COLO668 (cell line): ENCODE data around the gene NPAS2.

Experiments
- DNase-seq: peaks from one replicate; lab custom pipeline; 2025; ENCODE audit not compliant: unreplicated experiment; lab: John Stamatoyannopoulos, UW

Gene NPAS2

DNA sequence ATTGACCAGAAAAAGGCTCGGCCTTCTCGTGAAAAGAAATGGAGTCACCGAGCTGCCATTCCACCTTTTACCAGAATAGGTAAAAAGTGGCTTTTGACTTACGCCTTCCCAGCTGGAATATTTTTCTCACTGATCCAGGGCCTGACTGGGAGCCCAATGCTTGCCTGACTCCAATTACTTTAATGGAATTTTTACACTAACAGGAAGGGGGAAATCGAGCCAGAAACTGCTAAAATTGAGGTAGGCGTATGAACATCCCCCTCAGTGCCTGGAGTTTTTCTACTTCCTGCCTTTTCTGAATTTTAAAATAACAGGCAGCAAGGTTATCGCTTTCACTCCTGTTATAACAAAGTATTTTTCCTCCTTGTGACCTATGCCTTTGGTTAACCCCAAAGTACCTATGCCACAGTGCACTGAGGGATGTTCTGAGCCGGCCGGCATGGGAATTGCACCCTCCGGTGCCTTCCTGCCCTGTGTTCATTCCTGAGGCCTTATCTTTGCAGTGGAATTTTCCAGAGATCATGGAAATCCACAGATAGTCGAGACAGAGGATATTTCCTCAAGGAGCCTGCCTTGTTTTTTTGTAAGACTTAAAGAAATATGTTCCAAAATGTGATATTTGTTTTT, 163.9 kb downstream of the NPAS2 start:
- DNase-seq = no peak

DNA sequence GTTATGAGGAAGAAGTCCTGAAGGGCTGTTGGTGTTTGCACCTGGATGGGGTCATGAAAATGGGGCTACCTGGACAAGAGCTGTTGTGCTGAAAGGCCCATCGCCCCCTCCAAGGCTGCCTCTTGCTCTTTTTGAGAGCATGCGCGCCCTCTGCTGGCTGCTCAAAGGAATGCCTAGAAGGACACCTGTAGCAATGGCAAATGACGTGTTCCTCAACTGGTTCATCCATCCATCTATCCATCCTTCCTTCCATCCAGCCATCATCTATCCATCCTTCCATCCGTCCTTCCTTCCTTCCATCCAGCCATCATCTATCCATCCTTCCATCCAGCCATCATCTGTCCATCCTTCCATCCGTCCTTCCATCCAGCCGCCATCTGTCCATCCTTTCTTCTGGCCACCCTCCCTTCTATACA, 165.0 kb downstream of the NPAS2 start:
- peak; percentile 74 for DNase-seq

DNA sequence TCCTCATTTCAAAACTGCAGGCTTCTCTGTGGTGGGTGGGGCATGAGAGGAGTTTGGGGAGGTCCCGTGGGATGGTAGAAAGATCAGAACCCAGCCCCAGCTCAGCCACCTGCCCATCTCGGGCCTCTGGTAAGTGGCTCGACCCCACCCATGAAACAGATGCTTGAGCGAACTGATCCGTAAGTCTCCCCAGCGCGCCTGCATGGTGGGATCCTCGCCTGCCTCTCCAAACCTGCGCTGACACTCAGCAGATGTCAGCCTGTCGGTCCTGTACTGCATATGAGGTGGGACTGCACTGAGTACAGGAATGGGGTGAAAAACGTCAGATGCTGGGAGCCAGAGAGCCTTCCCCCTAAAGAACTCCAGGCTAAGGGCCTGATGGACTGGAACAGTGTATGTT, 166.2 kb downstream of the NPAS2 start:
- no peak for DNase-seq

DNA sequence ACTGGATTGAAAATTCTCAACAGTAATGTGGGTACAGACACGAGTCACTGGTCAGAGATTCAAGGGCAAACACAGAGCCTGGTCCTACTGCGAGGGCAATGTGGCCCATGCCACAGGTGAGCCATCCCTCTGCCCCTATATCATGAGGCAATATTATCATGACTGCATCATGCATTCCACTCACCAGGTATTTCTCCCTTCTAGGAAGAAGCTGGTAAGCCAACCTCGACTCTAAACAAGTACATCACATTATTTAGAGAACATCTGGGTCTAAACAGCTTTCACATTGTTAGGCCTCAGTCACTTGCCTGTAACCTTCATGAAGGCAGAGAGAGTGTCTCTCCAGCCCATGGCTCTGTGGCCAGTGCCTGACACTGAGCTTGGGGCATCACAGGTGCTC, 167.6 kb downstream of the NPAS2 start:
- DNase-seq = no peak

DNA sequence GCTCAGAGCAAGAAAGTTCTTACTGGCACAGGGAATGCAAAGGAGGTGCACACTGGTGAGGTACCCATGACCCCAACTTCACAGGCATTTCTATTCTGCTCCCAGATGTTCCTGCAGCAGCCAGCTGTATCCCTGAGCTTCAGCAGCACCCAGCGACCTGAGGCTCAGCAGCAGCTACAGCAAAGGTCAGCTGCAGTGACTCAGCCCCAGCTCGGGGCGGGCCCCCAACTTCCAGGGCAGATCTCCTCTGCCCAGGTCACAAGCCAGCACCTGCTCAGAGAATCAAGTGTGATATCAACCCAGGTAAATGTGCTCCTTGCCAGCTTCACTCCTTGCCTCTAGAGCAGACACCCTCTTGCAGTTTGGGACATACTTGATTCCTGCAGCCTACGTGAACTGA, 168.0 kb downstream of the NPAS2 start:
- no peak for DNase-seq

DNA sequence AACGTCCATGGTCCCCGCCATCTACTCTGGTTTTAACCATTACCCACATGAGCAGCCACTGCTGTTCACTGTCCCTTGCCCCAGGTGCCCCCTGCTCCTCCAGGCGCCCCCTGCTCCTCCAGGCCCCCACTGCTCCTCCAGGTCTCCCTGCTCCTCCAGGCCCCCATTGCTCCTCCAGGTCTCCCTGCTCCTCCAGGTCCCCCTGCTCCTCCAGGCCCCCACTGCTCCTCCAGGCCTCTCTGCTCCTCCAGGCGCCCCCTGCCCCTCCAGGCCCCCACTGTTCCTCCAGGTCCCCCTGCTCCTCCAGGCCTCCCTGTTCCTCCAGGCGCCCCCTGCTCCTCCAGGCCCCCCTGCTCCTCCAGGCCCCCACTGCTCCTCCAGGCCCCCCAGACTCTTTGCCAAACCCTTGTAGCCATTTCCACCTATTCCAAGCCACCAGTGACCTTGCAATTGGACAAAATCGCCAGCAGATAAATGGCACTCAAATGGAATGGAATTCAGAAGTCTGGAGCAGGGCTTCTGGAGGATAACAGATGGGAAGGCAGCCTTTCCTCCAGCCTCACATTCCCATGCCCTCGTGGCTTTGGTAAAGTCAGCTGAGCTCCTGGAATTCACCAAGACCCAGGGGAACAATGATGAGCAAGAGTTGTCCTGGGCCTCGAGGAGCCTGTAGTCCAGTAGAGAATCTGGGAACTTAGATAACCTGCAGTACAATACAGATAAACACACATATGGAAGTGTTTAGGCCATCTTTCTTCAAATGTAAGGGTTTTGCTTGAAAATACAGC, 168.9 kb downstream of the NPAS2 start:
- no peak for DNase-seq

DNA sequence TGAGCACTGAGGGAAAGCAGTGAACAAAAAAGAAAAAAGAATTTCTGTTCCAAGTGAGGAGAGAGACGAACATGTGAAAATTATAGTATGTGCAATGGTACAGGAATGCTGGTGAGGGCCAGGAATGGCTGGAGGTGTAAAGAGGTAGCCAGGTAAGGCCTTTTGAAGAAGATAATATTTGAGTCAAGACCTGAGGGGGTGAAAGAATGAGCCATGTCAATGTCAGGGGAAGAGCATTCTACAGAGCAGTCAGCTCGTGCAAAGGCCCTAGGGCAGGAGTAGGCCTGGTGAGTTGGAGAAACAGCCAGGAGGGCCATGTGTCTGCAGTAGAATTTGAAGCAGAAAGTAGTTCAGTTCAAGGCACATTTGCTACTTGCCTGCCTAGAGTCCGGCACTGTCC, 169.7 kb downstream of the NPAS2 start:
- DNase-seq = no peak

DNA sequence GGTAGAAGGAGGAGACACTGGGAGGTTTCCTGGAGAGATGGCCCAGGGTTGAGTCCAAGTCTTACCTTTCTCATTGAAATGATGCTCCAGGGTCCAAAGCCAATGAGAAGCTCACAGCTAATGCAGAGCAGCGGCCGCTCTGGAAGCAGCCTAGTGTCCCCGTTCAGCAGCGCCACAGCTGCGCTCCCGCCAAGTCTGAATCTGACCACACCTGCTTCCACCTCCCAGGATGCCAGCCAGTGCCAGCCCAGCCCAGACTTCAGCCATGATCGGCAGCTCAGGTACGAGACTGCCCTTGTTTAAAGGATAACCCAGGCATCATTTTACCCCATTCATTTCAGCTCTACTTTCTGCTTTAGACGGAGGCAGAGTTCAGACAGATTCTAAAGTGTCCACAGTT, 170.2 kb downstream of the NPAS2 start:
- no peak for DNase-seq

DNA sequence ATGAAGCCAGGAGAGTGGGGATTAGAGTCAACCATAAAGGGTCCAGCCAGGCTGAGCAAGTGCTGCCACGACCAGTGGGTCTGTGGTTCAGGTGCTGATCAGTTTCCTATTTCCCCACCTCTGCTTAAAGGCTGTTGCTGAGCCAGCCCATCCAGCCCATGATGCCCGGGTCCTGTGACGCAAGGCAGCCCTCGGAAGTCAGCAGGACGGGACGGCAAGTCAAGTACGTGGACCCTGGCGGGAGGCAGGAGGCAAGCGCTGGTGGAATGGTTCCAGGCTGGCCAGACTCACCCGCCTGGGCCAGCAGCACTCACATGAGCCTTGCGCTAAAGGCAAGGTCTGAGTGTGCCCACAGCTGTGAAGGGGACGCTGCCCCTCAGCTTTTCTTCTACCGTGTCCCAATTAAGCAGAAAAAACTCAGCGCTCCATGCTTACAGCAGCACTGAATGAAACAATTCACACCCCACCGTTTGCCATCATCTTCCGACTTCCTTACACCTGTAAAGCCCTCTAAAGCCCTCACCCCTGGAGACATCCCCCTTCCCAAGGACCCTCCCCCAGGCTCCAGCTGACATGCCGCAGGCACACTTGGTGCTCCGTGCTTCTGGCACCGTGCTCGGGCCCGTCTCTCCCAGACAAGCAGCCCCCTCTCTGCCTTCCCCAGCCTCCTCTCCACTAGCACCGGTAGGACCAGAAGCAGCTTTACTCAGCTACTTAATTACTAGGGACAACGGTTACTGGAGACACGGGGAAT, 170.9 kb downstream of the NPAS2 start:
- no peak for DNase-seq

DNA sequence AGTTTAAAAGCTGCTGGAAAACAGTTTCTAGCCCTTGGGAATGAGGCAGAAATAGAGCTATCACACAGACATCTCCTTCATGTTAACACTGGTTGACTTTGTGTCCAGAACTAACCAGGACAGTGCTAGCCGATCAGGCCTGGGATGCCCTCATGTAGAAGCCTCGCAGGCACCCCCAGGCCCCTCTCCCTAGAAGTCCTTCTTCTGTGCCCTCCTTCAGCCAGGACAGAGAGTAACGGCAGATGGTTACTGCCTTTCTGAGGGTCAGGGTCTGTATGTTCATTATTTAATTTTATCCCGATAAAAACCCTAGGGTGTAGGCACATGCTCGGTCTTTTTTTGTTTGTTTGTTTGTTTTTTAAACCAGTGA, 171.4 kb downstream of the NPAS2 start:
- DNase-seq = no peak

DNA sequence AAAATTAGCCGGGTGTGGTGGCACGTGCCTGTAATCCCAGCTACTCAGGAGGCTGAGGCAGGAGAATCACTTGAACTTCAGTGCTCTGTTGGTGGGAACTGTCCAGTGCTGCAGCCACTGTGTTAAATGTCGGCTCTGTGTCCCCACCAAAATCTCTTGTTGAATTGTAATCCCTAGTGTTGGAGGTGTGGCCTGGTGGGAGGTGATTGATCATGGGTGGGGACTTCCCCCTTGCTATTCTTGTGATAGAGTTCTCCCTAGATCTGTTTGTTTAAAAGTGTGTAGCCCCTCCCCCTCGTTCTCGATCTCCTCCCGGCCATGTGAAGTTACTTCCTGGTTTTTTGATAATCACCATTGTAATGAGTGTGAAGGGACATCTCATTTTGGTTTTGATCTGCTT, 172.3 kb downstream of the NPAS2 start:
- no peak for DNase-seq

DNA sequence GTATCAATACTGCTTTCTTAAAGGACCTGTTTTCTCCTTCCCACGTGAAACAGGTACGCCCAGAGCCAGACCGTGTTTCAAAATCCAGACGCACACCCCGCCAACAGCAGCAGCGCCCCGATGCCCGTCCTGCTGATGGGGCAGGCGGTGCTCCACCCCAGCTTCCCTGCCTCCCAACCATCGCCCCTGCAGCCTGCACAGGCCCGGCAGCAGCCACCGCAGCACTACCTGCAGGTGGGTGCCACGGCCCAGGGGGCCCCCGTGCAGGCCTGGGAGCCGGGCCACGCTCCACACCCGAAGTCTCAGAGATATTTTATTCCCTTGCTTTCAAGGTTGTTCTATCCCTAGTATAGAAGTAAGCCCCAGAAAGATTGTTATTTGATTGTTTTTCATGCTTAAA, 173.4 kb downstream of the NPAS2 start:
- DNase-seq = no peak

DNA sequence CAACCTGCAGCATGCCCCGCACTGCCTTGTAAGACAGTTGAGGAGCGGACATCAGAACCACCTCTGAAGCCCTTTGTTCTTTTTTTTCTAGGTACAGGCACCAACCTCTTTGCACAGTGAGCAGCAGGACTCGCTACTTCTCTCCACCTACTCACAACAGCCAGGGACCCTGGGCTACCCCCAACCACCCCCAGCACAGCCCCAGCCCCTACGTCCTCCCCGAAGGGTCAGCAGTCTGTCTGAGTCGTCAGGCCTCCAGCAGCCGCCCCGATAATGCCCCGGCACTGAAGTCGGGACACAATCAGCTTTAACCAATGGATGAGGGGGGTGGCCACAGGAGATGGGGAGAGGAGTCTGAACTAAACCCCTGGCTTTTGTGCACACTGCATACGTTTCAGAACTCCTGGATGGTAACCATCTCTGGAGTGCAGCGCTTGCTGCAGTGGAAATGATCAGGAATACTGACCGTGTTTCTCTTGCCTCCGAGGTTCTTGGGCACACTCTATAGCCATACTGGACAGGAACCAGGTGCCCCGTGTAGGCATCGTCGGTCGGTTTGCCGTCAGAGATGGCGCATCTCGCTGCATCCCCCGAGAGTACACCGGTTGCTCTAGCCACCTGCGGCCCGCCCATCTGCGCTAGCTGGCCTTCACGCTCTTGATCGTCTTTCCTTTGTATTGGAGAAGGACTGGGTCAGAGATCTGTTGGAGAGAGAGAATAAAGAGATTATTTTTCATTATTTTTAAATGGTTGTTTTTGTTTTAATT, 175.6 kb downstream of the NPAS2 start:
- no peak for DNase-seq

DNA sequence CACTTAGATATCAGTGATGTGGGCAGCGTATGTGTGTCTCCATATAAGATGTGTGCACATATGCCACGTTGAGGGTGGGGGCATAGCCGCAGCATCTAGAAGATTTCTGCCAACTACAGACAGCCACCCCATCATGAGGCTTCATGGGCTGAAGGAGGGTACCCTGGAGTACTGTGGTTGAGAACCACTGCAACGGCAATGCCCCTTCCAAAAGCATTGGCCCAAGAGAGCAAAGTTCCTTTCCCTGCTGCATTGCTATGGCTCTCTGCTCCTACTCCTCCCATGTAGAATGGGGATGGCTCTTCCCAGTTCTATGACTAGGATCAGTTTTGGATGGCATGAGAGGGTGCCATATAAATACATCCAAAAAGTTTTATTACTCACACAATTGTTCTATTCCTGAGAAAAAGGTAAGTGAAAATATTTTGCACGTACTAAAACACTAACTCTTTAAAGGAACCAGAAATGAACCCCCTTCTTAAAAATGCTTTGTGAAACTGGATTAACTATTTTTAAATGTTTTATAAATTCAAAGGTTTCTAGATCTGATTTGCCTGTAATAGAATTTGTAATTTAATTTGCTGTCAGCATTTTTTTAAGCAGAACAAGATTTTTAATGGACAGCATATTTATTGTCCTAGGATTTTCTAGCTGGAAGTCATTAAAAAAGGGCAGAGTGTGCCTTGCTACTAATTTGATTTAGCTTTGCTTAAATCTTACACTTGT, 177.7 kb downstream of the NPAS2 start:
- no peak for DNase-seq

DNA sequence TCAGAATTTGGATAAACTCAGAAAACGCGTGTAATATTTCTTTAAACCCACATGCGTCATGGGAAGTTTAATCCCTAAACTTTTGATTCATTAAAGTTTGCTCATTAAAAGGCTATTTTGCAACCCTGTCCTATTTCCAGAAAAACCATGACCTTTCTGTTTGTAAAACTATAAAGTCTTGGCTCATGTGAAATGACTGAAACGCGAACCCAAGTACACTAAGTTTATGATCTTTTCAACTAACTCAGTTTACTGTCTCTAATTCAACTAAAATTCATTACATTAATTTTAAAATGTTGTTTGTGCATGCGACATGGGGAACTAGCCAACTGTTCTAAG, 178.3 kb downstream of the NPAS2 start:
- no peak for DNase-seq

DNA sequence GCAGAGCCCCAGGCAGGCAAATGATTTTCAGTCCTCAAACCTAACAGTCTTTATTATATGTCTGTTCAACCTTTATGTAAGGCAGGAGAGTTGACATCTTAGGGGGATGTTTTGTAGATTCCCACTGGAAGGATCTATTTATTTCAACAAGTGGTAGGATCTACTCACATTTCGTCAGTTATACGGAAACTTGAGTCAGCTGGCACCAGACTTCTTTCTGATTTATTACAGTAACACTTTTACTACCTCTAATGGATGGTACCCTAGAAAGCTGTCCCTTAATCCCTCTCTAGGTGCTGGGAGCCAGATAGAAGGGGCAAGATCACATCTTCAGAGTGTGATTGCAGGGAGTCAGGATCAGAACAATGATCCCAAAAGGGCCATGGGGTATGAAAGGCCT, 180.1 kb downstream of the NPAS2 start:
- DNase-seq = no peak

DNA sequence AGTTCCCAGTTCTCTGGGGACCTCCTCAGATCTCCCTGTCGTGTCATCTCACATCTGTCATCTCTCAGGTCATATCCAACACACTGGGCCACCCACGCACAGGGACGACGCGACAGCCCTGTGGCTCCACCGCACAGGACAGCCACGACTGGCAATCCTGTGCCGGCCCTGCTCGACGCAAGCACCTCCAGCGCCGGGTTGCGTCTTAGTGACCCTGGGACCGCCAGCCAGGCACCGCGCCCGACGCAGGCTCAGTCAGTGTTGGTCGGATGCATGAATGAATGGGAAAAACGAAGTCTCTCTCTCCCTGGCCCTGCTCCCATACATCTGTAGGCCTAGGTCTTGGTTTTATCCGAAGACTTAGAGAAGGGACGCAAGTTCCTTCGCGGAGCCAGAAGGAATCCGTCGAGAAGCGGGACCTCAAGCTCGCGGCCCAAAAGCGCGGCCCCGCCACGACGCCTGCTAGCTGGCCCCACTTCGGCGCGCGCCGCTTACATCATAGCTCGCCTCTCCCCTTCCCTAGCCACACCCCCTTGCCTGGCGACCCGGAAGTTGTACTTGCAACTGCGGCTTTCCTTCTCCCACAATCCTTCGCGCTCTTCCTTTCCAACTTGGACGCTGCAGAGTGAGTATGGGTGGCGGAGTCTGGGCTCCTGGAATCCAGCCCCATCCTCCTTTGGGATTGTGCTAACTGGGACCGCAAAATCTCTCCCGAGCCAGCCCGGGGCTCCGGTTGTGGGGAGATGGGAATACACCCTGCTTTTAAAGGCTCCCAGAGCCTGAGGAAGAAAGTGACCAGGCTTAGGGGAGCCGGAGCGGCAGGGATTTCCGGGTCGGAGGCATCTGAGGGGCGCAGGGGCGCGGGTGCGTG, 182.0 kb downstream of the NPAS2 start, which contains the start of gene RPL31:
TSS of gene RPL31 (plus strand) at position 599 of the 871 bp plus-strand sequence. CDS start 413 bp downstream, outside the sequence.
- DNase-seq = peak; percentile 98

DNA sequence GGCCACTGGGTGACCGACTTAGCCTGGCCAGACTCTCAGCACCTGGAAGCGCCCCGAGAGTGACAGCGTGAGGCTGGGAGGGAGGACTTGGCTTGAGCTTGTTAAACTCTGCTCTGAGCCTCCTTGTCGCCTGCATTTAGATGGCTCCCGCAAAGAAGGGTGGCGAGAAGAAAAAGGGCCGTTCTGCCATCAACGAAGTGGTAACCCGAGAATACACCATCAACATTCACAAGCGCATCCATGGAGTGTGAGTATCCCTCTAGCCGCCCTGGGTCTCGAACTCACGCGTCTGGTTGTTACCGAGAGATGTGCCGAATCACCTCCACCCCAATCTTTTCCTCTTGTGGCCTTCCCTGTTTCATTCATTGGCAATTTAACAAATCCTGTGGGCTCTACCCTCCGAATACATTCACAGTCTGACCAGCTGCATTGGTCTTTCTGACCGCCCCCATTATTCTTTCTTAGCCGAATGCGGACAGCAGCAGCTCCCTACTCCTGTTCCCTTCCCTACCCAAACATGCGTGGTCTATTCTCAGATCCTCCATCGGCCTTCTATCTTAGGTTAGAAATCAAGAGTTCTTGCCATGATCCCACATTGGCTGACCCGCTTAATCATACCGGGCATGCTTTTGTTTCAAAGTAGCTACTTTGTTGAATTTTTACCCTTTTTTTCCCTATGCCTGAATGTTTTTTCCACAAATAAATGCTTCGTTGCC, 182.8 kb downstream of the NPAS2 start:
- DNase-seq = peak; percentile 43

DNA sequence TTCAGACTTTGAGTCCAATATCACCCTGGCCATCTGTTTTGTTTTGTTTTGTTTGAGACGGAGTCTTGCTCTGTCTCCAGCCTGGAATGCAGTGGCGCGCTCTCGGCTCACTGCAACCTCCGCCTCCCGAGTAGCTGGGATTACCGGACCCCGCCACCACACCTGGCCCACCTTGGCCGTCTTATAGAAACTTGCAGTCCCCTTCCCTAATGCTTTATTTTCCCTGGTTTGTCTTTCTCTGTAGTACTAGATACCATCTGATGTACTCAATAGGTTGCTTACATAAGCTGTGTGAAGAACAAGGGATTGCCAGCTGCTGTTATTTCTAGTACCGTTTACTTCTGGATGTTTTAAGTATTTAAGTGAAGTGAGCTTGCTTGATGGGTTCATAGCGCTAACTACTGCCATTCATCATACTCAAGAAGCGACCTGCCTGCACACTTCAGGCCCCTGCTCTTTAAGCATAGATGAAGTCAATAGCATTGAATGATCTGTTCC, 183.4 kb downstream of the NPAS2 start:
- DNase-seq = peak; percentile 6
